ENCODE measurements around the gene SELENON. TPM values are rescaled to one million over a fixed set of nuclear protein-coding genes. Genes with fewer than 3 reads are reported as not detected.

Gene SELENON
- total RNA-seq, 3 donors from 2014 or later = 16.6 to 39.0 (median 22.1) TPM

GRCh38 chr1:25780318-25781129, 19.5 kb upstream of the SELENON start:
- intact Hi-C loops (cut with DNase I; ENCODE audit: low total_unique reads) = no loop called here
- no peak for DNase-seq (ENCODE audit: low spot score in 2 of 2)
- H3K36me3 ChIP-seq = no peaks in the 10 kb centered on the region
- no peaks in the 10 kb centered on the region for H3K27me3 ChIP-seq
- H3K4me3 ChIP-seq = no peak overlapping the region
- H3K4me1 ChIP-seq = peaks cover 0 to 3% of the 10 kb centered on the region in 2 donors
- TF ChIP-seq POLR2AphosphoS5 (IDR thresholded peaks at IDR 0.05) = no peak
- H3K9me3 ChIP-seq = no peaks in the 10 kb centered on the region
- peak overlapping the region in 1 of 2 donors; percentile 45 for H3K27ac ChIP-seq

- intact Hi-C loops (cut with DNase I; ENCODE audit: low total_unique reads) = no loop called here
- peaks cover 0 to 3% of the 10 kb centered on the region in 2 donors for H3K4me1 ChIP-seq
- no peaks in the 10 kb centered on the region for H3K27me3 ChIP-seq
- H3K36me3 ChIP-seq = no peaks in the 10 kb centered on the region
- DNase-seq (ENCODE audit: low spot score in 2 of 2) = no peak
- no peak overlapping the region for H3K4me3 ChIP-seq
- no peaks in the 10 kb centered on the region for H3K9me3 ChIP-seq
- TF ChIP-seq CTCF (IDR thresholded peaks at IDR 0.05) = no peak
- TF ChIP-seq POLR2A (IDR thresholded peaks at IDR 0.05) = no peak
- TF ChIP-seq POLR2AphosphoS5 (IDR thresholded peaks at IDR 0.05) = no peak
- peak overlapping the region in 1 of 2 donors; percentile 45 for H3K27ac ChIP-seq
Measured at GRCh38 chr1:25781130-25781433, 18.9 kb upstream of the SELENON start.

- intact Hi-C loops (cut with DNase I; ENCODE audit: low total_unique reads) = loop anchor here (2.0 kb wide), 1 partner anchor 18 kb away; no protein-coding TSS in a partner anchor
- TF ChIP-seq POLR2AphosphoS5 (IDR thresholded peaks at IDR 0.05) (no peak), POLR2A (IDR thresholded peaks at IDR 0.05) (no peak), CTCF (IDR thresholded peaks at IDR 0.05) (no peak)
Measured at GRCh38 chr1:25782608-25783201, 17.3 kb upstream of the SELENON start.

GRCh38 chr1:25784575-25785051, 15.4 kb upstream of the SELENON start:
- Histone ChIP-seq H3K4me3 (no peak overlapping the region), H3K4me1 (peaks cover 0 to 3% of the 10 kb centered on the region in 2 donors), H3K27me3 (no peaks in the 10 kb centered on the region), H3K9me3 (no peaks in the 10 kb centered on the region), H3K36me3 (no peaks in the 10 kb centered on the region), H3K27ac (no peak overlapping the region)
- no peak for DNase-seq (ENCODE audit: low spot score in 2 of 2)
- TF ChIP-seq POLR2A (IDR thresholded peaks at IDR 0.05) (no peak), CTCF (IDR thresholded peaks at IDR 0.05) (no peak), POLR2AphosphoS5 (IDR thresholded peaks at IDR 0.05) (no peak)
- intact Hi-C loops (cut with DNase I; ENCODE audit: low total_unique reads) = no loop called here

More at GRCh38 chr1:25782608-25783201, 17.3 kb upstream of the SELENON start:
- no peak for DNase-seq (ENCODE audit: low spot score in 2 of 2)
- Histone ChIP-seq H3K4me3 (no peak overlapping the region), H3K27me3 (no peaks in the 10 kb centered on the region), H3K9me3 (no peaks in the 10 kb centered on the region), H3K27ac (no peak overlapping the region), H3K36me3 (no peaks in the 10 kb centered on the region), H3K4me1 (peaks cover 0 to 3% of the 10 kb centered on the region in 2 donors)

GRCh38 chr1:25785333-25786067, 14.5 kb upstream of the SELENON start:
- Histone ChIP-seq H3K4me1 (peaks cover 0 to 3% of the 10 kb centered on the region in 2 donors), H3K9me3 (no peaks in the 10 kb centered on the region), H3K36me3 (no peaks in the 10 kb centered on the region), H3K27me3 (no peaks in the 10 kb centered on the region), H3K27ac (no peak overlapping the region), H3K4me3 (no peak overlapping the region)
- DNase-seq (ENCODE audit: low spot score in 2 of 2) = no peak
- TF ChIP-seq POLR2AphosphoS5 (IDR thresholded peaks at IDR 0.05) = no peak
- no peak for TF ChIP-seq CTCF (IDR thresholded peaks at IDR 0.05)
- no peak for TF ChIP-seq POLR2A (IDR thresholded peaks at IDR 0.05)
- intact Hi-C loops (cut with DNase I; ENCODE audit: low total_unique reads) = no loop called here

Data from breast epithelium (tissue), 4 donors.